Erythroblast (primary cell): ENCODE results near the gene BBS9.

Experiments
- GATA1 ChIP-seq: IDR thresholded peaks from 2 replicates; pipeline ENCODE4 v1.6.1; 2011; ENCODE audit warnings: low read depth, mild to moderate bottlenecking, control low read depth, low read length, moderate library complexity
- POLR2A ChIP-seq: IDR thresholded peaks from 2 replicates; pipeline ENCODE4 v1.6.1; 2011; ENCODE audit warnings: mild to moderate bottlenecking, low read length

GRCh38 chr7:33278095-33278494 is 148.7 kb downstream of the BBS9 start:
- TF ChIP-seq POLR2A (no peak), GATA1 (no peak)
